Measurements from ENCODE around the gene PDE8A. TPM values are rescaled to one million over a fixed set of nuclear protein-coding genes. Genes with fewer than 3 reads are reported as not detected.

The PDE8A gene
- total RNA-seq, 1 experiment from 2014 or later = 44.2 TPM

GRCh38 chr15:84949043-84949442 is 32.6 kb upstream of the PDE8A start:
- DNase-seq = no peak
- no peak overlapping the region for H3K4me3 ChIP-seq (ENCODE audit: low read length)
- no peaks in the 10 kb centered on the region for H3K9me2 ChIP-seq (replicated peaks; ENCODE audit: low read length)
- H3K36me3 ChIP-seq (ENCODE audit: low read depth, low read length) = no peaks in the 10 kb centered on the region
- intact Hi-C loops (cut with micrococcal nuclease) = no loop called here
- no peak overlapping the region for H2AFZ ChIP-seq (ENCODE audit: low read length)
- peak overlapping the region; percentile 54 for H3K9ac ChIP-seq (ENCODE audit: low read length)
- H3K79me2 ChIP-seq (ENCODE audit: low read length) = no peaks in the 10 kb centered on the region
- H3K9me3 ChIP-seq (ENCODE audit: low read length) = no peaks in the 10 kb centered on the region
- TF ChIP-seq EZH2 (IDR thresholded peaks at IDR 0.05; ENCODE audit: low read length, unreplicated experiment) (no peak), EZH2phosphoT487 (IDR thresholded peaks at IDR 0.05; ENCODE audit: borderline replicate concordance, low read length) (no peak)
- TF ChIP-seq, protein P1, sequence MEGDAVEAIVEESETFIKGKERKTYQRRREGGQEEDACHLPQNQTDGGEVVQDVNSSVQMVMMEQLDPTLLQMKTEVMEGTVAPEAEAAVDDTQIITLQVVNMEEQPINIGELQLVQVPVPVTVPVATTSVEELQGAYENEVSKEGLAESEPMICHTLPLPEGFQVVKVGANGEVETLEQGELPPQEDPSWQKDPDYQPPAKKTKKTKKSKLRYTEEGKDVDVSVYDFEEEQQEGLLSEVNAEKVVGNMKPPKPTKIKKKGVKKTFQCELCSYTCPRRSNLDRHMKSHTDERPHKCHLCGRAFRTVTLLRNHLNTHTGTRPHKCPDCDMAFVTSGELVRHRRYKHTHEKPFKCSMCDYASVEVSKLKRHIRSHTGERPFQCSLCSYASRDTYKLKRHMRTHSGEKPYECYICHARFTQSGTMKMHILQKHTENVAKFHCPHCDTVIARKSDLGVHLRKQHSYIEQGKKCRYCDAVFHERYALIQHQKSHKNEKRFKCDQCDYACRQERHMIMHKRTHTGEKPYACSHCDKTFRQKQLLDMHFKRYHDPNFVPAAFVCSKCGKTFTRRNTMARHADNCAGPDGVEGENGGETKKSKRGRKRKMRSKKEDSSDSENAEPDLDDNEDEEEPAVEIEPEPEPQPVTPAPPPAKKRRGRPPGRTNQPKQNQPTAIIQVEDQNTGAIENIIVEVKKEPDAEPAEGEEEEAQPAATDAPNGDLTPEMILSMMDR (conservative IDR thresholded peaks at IDR 0.05; ENCODE audit: low read depth, low read length) = no peak
- H3F3A ChIP-seq (ENCODE audit: low read length, unreplicated experiment) = no peaks in the 10 kb centered on the region
- no peaks in the 10 kb centered on the region for H3K27me3 ChIP-seq (ENCODE audit: low read length)
- peaks cover 32% of the 10 kb centered on the region for H3K4me1 ChIP-seq (ENCODE audit: insufficient read depth, low read length)
- ChIA-PET CTCF (no interaction called here), POLR2A (ENCODE audit: unreplicated experiment) (no interaction called here)
- H3K4me2 ChIP-seq (ENCODE audit: low read length) = peak overlapping the region; percentile 27; the same call in 1 of the 2 replicates
- no peak for ATAC-seq
- no TSS peak for BruUV-seq (replicated peaks)
- peak overlapping the region; percentile 97 for H3K27ac ChIP-seq (ENCODE audit: low read length)
- no peaks in the 10 kb centered on the region for H4K20me1 ChIP-seq (ENCODE audit: low read length)

DNA sequence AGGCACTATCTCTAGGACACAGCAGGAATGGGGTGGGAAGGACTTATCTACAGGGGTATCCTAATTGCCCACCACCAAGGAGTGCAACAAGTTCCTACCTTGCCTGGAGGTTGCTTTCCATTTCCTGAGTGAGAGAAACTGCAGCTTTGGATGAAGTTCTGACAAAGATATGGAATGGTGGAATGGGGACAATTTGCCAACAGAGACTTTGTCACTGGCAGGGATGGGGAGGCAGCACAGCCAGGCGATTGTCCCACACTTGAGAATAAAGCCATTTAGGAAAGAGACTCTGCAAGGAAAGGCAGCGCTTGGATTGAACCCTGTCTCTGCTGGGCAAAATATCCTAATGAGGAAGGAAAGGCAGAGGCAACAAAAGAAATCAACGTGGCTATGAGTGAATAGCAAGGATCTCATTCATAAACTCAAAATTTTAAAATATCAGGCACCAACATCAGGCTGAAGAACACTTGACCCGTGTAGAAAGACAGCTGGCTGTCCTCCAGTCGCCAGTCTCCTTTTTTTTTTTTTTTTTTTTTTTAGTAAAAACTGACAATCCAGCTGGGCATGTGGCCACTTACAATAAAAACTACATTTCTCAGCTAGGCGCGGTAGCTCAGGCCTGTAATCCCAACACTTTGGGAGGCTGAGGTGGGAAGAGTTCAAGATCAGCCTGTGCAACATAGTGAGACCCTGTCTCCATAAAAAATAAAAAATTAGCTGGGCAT is 31.6 kb upstream of the PDE8A start:
- Histone ChIP-seq H3F3A (ENCODE audit: low read length, unreplicated experiment) (no peaks in the 10 kb centered on the region), H3K27ac (ENCODE audit: low read length) (no peak overlapping the region), H3K4me3 (ENCODE audit: low read length) (no peak overlapping the region), H3K4me1 (ENCODE audit: insufficient read depth, low read length) (peaks cover 32% of the 10 kb centered on the region), H3K79me2 (ENCODE audit: low read length) (no peaks in the 10 kb centered on the region), H3K27me3 (ENCODE audit: low read length) (no peaks in the 10 kb centered on the region), H3K9me3 (ENCODE audit: low read length) (no peaks in the 10 kb centered on the region), H3K36me3 (ENCODE audit: low read depth, low read length) (no peaks in the 10 kb centered on the region), H2AFZ (ENCODE audit: low read length) (no peak overlapping the region), H4K20me1 (ENCODE audit: low read length) (no peaks in the 10 kb centered on the region), H3K4me2 (ENCODE audit: low read length) (no peak overlapping the region), H3K9me2 (replicated peaks; ENCODE audit: low read length) (no peaks in the 10 kb centered on the region), H3K9ac (ENCODE audit: low read length) (no peak overlapping the region)
- TF ChIP-seq EZH2phosphoT487 (IDR thresholded peaks at IDR 0.05; ENCODE audit: borderline replicate concordance, low read length) (no peak), EZH2 (IDR thresholded peaks at IDR 0.05; ENCODE audit: low read length, unreplicated experiment) (no peak)
- intact Hi-C loops (cut with micrococcal nuclease) = no loop called here
- BruUV-seq (replicated peaks) = no TSS peak
- CTCF ChIA-PET = no interaction called here
- no peak for DNase-seq
- no peak for ATAC-seq
- POLR2A ChIA-PET (ENCODE audit: unreplicated experiment) = no interaction called here

DNA sequence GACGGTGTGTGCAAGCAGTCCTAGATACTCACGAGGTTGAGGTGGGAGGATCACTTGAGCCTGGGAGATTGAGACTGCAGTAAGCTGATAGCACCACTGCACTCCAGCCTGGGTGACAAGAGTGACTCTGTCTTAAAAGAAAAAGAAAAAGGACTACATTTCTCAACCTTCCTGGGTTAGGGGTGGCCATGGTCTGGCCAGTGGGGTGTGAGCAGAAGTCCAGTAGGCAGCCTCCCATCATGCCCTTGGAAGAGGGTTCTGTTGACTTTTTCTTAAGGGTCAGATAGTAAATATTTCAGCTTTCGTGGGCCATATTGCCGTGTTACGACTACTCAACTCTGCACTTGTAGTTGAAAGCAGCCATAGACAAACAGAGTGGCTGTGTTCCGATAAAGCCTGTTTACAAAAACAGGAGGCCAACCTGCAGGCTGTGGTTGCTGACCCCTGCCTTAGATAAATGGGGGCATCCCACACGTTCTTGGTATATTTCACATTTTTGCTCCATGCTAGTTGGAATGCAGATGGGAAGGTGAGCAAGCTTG is 31.0 kb upstream of the PDE8A start:
- Histone ChIP-seq H3K4me3 (ENCODE audit: low read length) (no peak overlapping the region), H3F3A (ENCODE audit: low read length, unreplicated experiment) (no peaks in the 10 kb centered on the region), H3K27me3 (ENCODE audit: low read length) (no peaks in the 10 kb centered on the region), H3K27ac (ENCODE audit: low read length) (no peak overlapping the region), H3K9me2 (replicated peaks; ENCODE audit: low read length) (no peaks in the 10 kb centered on the region), H3K79me2 (ENCODE audit: low read length) (no peaks in the 10 kb centered on the region), H3K4me1 (ENCODE audit: insufficient read depth, low read length) (peaks cover 34% of the 10 kb centered on the region), H3K4me2 (ENCODE audit: low read length) (no peak overlapping the region), H2AFZ (ENCODE audit: low read length) (no peak overlapping the region), H3K9ac (ENCODE audit: low read length) (no peak overlapping the region), H3K36me3 (ENCODE audit: low read depth, low read length) (no peaks in the 10 kb centered on the region), H4K20me1 (ENCODE audit: low read length) (no peaks in the 10 kb centered on the region), H3K9me3 (ENCODE audit: low read length) (no peaks in the 10 kb centered on the region)
- ChIA-PET POLR2A (ENCODE audit: unreplicated experiment) (no interaction called here), CTCF (no interaction called here)
- TF ChIP-seq, protein P1 (conservative IDR thresholded peaks at IDR 0.05; ENCODE audit: low read depth, low read length) = no peak
- TF ChIP-seq EZH2 (IDR thresholded peaks at IDR 0.05; ENCODE audit: low read length, unreplicated experiment) (no peak), EZH2phosphoT487 (IDR thresholded peaks at IDR 0.05; ENCODE audit: borderline replicate concordance, low read length) (no peak)
- intact Hi-C loops (cut with micrococcal nuclease) = no loop called here
- DNase-seq (no peak), ATAC-seq (no peak)
- BruUV-seq (replicated peaks) = no TSS peak

Data from PC-3 (cell line).